DMS 273 (cell line): ENCODE measurements around the gene GDI2.
"Not testable (repeated sequence)": the region's sequence is repeated elsewhere in the genome, so short reads cannot be mapped to it uniquely, and the experiment has no call there.

Source experiments
- DNase-seq: peaks from one replicate; lab custom pipeline; 2025; ENCODE audit not compliant: unreplicated experiment; lab: John Stamatoyannopoulos, UW

GDI2 gene

GRCh38 chr10:5788969-5789368, 24.3 kb downstream of the GDI2 start:
- DNase-seq = no peak

- no peak for DNase-seq
Observed at GRCh38 chr10:5783300-5783699, 29.9 kb downstream of the GDI2 start.

GRCh38 chr10:5782174-5782573, 31.1 kb downstream of the GDI2 start:
- DNase-seq = no peak

GRCh38 chr10:5779730-5780129, 33.5 kb downstream of the GDI2 start:
- no peak for DNase-seq

- not testable (repeated sequence) for DNase-seq
Observed at GRCh38 chr10:5777758-5778157, 35.5 kb downstream of the GDI2 start.

- DNase-seq = no peak
Observed at GRCh38 chr10:5776881-5777197, 36.4 kb downstream of the GDI2 start.

- DNase-seq = no peak
Observed at GRCh38 chr10:5776136-5776880, 36.9 kb downstream of the GDI2 start.

GRCh38 chr10:5775685-5776084, 37.5 kb downstream of the GDI2 start:
- DNase-seq = no peak

GRCh38 chr10:5774987-5775620, 38.1 kb downstream of the GDI2 start:
- no peak for DNase-seq

- DNase-seq = no peak
Observed at GRCh38 chr10:5766189-5766588, 47.0 kb downstream of the GDI2 start.

- no peak for DNase-seq
Observed at GRCh38 chr10:5765617-5766016, 47.6 kb downstream of the GDI2 start.

GRCh38 chr10:5764422-5765297, 48.6 kb downstream of the GDI2 start:
- DNase-seq = no peak

GRCh38 chr10:5762531-5762930, 50.7 kb downstream of the GDI2 start:
- DNase-seq = no peak

- no peak for DNase-seq
Observed at GRCh38 chr10:5761220-5761619, 52.0 kb downstream of the GDI2 start.

- DNase-seq = no peak
Observed at GRCh38 chr10:5760515-5760914, 52.7 kb downstream of the GDI2 start.

GRCh38 chr10:5758927-5759326, 54.3 kb downstream of the GDI2 start:
- no peak for DNase-seq

GRCh38 chr10:5757766-5758517, 55.3 kb downstream of the GDI2 start:
- DNase-seq = no peak

- no peak for DNase-seq
Observed at GRCh38 chr10:5752301-5752871, 60.8 kb downstream of the GDI2 start.

GRCh38 chr10:5751601-5752253, 61.5 kb downstream of the GDI2 start:
- no peak for DNase-seq

GRCh38 chr10:5748394-5748803, 64.8 kb downstream of the GDI2 start:
- no peak for DNase-seq
